Measurements from ENCODE around the gene UFSP2. TPM values are rescaled to one million over a fixed set of nuclear protein-coding genes. Genes with fewer than 3 reads are reported as not detected.

Gene UFSP2
- total and polyA plus RNA-seq, 2 experiments from 2014 or later: 29.0 to 53.0 TPM

DNA sequence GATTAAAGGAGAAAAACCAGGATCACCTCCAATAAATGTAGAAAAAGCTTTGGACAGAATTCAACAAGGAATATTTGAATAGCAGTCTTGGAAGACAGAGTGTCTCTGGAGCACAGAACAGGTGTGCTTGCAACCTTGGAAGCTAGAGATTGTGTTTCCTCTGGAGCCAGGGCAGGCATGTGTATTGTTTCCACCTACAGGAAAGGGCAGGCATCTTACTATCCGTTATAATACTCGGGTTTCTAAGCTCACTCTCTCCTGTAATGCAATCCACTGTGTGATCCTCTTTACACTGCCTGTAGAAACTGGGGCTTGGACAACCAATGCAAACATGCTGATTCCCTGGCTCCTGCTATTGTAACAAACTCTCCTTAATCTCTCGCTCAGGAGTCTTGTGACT is 31.4 kb upstream of the UFSP2 start:
- Histone ChIP-seq H3K4me2 (no peak overlapping the region), H3K27me3 (ENCODE audit: insufficient read depth) (no peaks in the 10 kb centered on the region), H3F3A (replicated peaks; ENCODE audit: low read depth) (no peaks in the 10 kb centered on the region), H3K9me2 (ENCODE audit: insufficient read depth) (no peaks in the 10 kb centered on the region), H2AFZ (no peak overlapping the region), H4K20me1 (replicated peaks; ENCODE audit: insufficient read depth) (no peaks in the 10 kb centered on the region), H3K4me1 (ENCODE audit: insufficient read depth) (peaks cover 6% of the 10 kb centered on the region), H3K36me3 (ENCODE audit: insufficient read depth) (no peaks in the 10 kb centered on the region), H3K4me3 (no peak overlapping the region), H3K79me2 (replicated peaks; ENCODE audit: insufficient read depth) (no peaks in the 10 kb centered on the region), H3K27ac (ENCODE audit: low read depth) (no peak overlapping the region)
- H3K4me1 Mint-ChIP-seq: peaks cover 9% of the 10 kb centered on the region
- TF ChIP-seq STAT1 (IDR thresholded peaks at IDR 0.05; ENCODE audit: unreplicated experiment): no peak
- TF ChIP-seq POLR2AphosphoS5 (IDR thresholded peaks at IDR 0.05; ENCODE audit: low read depth): no peak
- TF ChIP-seq JUNB (IDR thresholded peaks at IDR 0.05; ENCODE audit: unreplicated experiment): no peak
- TF ChIP-seq EZH2phosphoT487 (IDR thresholded peaks at IDR 0.05; ENCODE audit: unreplicated experiment): no peak
- TF ChIP-seq CREB1 (CRISPR knock-in tag; IDR thresholded peaks at IDR 0.05; ENCODE audit: low read depth): no peak
- TF ChIP-seq ZNF331 (CRISPR knock-in tag; IDR thresholded peaks at IDR 0.05; ENCODE audit: low read depth): no peak
- no peak for TF ChIP-seq ZNF462 (CRISPR knock-in tag; IDR thresholded peaks at IDR 0.05)
- TF ChIP-seq EZH2 (IDR thresholded peaks at IDR 0.05; ENCODE audit: low read depth, unreplicated experiment): no peak
- no peak for TF ChIP-seq CTCF (conservative IDR thresholded peaks at IDR 0.05; ENCODE audit: low read depth in 2 of 2)
- no peak for TF ChIP-seq NANOG (IDR thresholded peaks at IDR 0.05; ENCODE audit: borderline replicate concordance)
- TF ChIP-seq, protein P1, sequence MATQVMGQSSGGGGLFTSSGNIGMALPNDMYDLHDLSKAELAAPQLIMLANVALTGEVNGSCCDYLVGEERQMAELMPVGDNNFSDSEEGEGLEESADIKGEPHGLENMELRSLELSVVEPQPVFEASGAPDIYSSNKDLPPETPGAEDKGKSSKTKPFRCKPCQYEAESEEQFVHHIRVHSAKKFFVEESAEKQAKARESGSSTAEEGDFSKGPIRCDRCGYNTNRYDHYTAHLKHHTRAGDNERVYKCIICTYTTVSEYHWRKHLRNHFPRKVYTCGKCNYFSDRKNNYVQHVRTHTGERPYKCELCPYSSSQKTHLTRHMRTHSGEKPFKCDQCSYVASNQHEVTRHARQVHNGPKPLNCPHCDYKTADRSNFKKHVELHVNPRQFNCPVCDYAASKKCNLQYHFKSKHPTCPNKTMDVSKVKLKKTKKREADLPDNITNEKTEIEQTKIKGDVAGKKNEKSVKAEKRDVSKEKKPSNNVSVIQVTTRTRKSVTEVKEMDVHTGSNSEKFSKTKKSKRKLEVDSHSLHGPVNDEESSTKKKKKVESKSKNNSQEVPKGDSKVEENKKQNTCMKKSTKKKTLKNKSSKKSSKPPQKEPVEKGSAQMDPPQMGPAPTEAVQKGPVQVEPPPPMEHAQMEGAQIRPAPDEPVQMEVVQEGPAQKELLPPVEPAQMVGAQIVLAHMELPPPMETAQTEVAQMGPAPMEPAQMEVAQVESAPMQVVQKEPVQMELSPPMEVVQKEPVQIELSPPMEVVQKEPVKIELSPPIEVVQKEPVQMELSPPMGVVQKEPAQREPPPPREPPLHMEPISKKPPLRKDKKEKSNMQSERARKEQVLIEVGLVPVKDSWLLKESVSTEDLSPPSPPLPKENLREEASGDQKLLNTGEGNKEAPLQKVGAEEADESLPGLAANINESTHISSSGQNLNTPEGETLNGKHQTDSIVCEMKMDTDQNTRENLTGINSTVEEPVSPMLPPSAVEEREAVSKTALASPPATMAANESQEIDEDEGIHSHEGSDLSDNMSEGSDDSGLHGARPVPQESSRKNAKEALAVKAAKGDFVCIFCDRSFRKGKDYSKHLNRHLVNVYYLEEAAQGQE (IDR thresholded peaks at IDR 0.05; ENCODE audit: unreplicated experiment): no peak
- TF ChIP-seq ZNF114 (CRISPR knock-in tag; IDR thresholded peaks at IDR 0.05): no peak
- TF ChIP-seq ETS1 (IDR thresholded peaks at IDR 0.05): no peak
- H3K27ac Mint-ChIP-seq: no peak overlapping the region
- peak; percentile 96 for ATAC-seq
- no peaks in the 10 kb centered on the region for H3K9me3 Mint-ChIP-seq
- DNase-seq (ENCODE audit: low spot score): peak; percentile 73
- no peaks in the 10 kb centered on the region for H3K36me3 Mint-ChIP-seq (ENCODE audit: low read depth)
- H3K4me3 Mint-ChIP-seq: no peak overlapping the region
- no peaks in the 10 kb centered on the region for H3K27me3 Mint-ChIP-seq (ENCODE audit: insufficient read depth, low read depth, poor library complexity)
